Peyer's patch (tissue), 4 donors: ENCODE results near the gene FRMD1. TPM values are rescaled to one million over a fixed set of nuclear protein-coding genes. Genes with fewer than 3 reads are reported as not detected.

ENCODE experiments used
- DNase-seq, 3 donors: peaks; one replicate each; pipeline ENCODE4 v3.0.0-alpha.2; 2017 to 2019
- H3K27ac ChIP-seq, 4 donors: fragments of 200-600 bp; sonication (generic); one replicate each; pipeline ENCODE4 v1.5.1; 2016 to 2019
- H3K27me3 ChIP-seq, 2 donors: fragments of 200-600 bp; sonication (generic); one replicate each; pipeline ENCODE4 v1.5.1; 2019
- H3K36me3 ChIP-seq, 3 donors: fragments of 200-600 bp; sonication (generic); one replicate each; pipeline ENCODE4 v1.5.1; 2016 to 2019
- H3K4me1 ChIP-seq, 4 donors: fragments of 200-600 bp; sonication (generic); one replicate each; pipeline ENCODE4 v1.5.1; 2016 to 2019
- H3K4me3 ChIP-seq, 4 donors: fragments of 200-600 bp; sonication (generic); 1 replicate in 3 of 4; 2 replicates in 1 of 4; pipeline ENCODE4 v1.5.1; 2016 to 2019; ENCODE audit warnings: mild to moderate bottlenecking in 1 of 4
- H3K9me3 ChIP-seq, 4 donors: fragments of 200-600 bp; sonication (generic); one replicate each; pipeline ENCODE4 v1.5.1; 2016 to 2019; ENCODE audit warnings: mild to moderate bottlenecking in 1 of 4
- POLR2A ChIP-seq, 2 donors: fragments of 450-650 bp; IDR thresholded peaks; one replicate each; pipeline ENCODE4 v1.5.1; 2017; ENCODE audit warnings: antibody characterized with exemption in 2 of 2, mild to moderate bottlenecking in 2 of 2, moderate library complexity in 2 of 2
- total RNA-seq, 4 donors: library from RNA; depleted of rRNA; stranded (reverse); fragments of >200 nt; gene quantifications; one replicate each; pipeline ENCODE4 v1.1.0, GENCODE V29; 2016
- TF ChIP-seq, protein P1 (sequence below), 6 experiments: fragments of 450-650 bp in 4 of 6; fragments of 200-600 bp in 2 of 6; sonication (generic) in 1 of 6; IDR thresholded peaks; one replicate each; pipeline ENCODE4 v1.5.1; 2017 to 2019; ENCODE audit warnings: antibody characterized with exemption in 6 of 6, mild to moderate bottlenecking in 3 of 6, moderate library complexity in 1 of 6

Gene FRMD1
- total RNA-seq, 4 donors from 2014 or later, result 1.7 to 28.7 (median 15.7) TPM

DNA sequence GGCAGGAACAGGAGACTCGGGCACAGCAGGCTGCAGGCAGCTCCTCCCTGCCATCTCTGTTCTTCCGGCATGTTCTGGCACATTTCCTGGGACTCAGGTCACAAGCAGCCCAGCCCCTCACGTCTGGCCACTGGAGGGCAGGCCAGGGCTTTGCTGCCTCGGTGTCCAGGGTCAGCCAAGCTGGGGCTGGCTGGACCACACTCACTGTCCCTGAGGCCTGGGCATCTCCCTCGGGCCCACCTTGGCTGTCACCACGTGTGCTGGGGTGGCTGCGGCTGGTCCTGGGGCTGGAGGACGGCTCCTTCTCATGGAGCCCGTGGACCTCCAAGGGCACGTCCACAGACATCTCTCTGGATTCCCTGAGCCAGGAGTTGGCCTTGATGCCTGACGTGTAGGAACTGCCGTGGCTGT is 18.5 kb downstream of the FRMD1 start:
- TF ChIP-seq, protein P1, sequence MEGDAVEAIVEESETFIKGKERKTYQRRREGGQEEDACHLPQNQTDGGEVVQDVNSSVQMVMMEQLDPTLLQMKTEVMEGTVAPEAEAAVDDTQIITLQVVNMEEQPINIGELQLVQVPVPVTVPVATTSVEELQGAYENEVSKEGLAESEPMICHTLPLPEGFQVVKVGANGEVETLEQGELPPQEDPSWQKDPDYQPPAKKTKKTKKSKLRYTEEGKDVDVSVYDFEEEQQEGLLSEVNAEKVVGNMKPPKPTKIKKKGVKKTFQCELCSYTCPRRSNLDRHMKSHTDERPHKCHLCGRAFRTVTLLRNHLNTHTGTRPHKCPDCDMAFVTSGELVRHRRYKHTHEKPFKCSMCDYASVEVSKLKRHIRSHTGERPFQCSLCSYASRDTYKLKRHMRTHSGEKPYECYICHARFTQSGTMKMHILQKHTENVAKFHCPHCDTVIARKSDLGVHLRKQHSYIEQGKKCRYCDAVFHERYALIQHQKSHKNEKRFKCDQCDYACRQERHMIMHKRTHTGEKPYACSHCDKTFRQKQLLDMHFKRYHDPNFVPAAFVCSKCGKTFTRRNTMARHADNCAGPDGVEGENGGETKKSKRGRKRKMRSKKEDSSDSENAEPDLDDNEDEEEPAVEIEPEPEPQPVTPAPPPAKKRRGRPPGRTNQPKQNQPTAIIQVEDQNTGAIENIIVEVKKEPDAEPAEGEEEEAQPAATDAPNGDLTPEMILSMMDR (IDR thresholded peaks at IDR 0.05), result peak in 4 of 6 experiments; percentile 28 to 75 (median 68)
- no peak for TF ChIP-seq POLR2A (IDR thresholded peaks at IDR 0.05)
- H3K4me1 ChIP-seq, result no peaks in the 10 kb centered on the region
- peak in 2 of 3 donors; percentile 74 for DNase-seq
- no peaks in the 10 kb centered on the region for H3K9me3 ChIP-seq
- H3K4me3 ChIP-seq, result no peak overlapping the region
- no peak overlapping the region for H3K27ac ChIP-seq
- no peaks in the 10 kb centered on the region for H3K27me3 ChIP-seq
- H3K36me3 ChIP-seq, result no peaks in the 10 kb centered on the region

DNA sequence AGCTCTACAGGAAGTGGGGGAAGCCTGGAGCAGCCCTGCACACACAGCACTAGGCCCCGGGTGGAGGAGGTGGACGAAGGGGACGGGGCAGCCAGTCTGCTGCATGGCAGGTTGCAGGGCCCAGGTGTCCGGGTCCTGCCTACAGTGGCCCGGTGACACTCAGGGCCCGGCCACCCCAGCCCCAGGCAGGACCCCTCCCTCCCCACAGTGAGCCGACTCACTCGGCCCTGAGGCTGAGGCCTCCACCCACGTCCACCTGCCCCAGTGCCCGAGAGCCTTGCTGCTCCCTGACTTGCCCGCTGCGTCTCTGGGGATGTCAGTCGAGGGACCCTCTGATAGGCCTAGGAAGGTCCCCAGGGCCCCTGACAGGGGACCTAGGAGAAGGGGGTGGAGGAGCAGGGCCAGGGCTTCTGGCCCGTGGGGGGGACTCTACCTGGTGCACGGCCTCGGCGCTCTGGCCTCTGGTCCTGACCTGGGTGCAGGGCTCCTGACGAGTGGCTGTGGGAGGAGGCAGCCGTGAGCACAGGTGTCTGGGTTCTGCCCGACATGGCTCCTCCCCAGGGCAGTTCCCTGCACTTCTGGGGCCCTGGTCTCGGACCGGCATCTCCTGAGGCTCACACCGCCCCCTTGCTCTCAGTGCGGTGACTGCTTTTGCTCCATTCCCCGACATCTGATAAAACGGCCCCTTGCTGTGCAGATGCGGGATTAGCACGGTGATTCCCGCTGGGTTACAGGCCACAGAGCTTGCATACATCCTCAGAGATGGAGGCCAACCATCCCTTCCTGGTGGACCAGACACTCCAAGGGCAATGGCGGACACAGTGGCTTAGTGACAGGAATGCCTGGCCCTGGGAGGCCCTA is 20.1 kb downstream of the FRMD1 start:
- no peaks in the 10 kb centered on the region for H3K4me1 ChIP-seq
- H3K27ac ChIP-seq, result no peak overlapping the region
- no peak overlapping the region for H3K4me3 ChIP-seq
- H3K36me3 ChIP-seq, result no peaks in the 10 kb centered on the region
- DNase-seq, result no peak
- TF ChIP-seq, protein P1 (IDR thresholded peaks at IDR 0.05), result no peak
- TF ChIP-seq POLR2A (IDR thresholded peaks at IDR 0.05), result no peak
- H3K27me3 ChIP-seq, result no peaks in the 10 kb centered on the region
- no peaks in the 10 kb centered on the region for H3K9me3 ChIP-seq

DNA sequence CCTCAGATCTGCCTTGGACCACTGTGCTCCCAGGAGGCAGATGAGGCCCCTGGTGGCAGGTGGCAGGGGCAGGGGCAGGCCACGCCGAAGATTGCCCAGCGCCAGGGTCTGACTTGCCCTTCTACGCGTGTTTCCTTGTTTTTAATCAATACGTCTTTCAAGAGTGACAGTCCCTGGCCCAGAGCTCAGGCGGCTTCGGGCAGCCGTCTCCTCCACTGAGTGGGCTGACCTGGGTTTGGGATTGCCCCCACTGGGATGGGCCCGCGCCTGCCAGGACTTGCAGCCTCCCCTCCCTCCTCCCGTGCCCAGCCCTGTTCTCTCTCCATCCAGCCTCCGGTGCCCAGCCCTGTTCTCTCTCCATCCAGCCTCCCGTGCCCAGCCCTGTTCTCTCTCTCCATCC is 21.2 kb downstream of the FRMD1 start:
- no peaks in the 10 kb centered on the region for H3K9me3 ChIP-seq
- no peak overlapping the region for H3K4me3 ChIP-seq
- TF ChIP-seq, protein P1 (IDR thresholded peaks at IDR 0.05), result no peak
- TF ChIP-seq POLR2A (IDR thresholded peaks at IDR 0.05), result no peak
- no peak for DNase-seq
- no peaks in the 10 kb centered on the region for H3K4me1 ChIP-seq
- no peaks in the 10 kb centered on the region for H3K27me3 ChIP-seq
- H3K36me3 ChIP-seq, result no peaks in the 10 kb centered on the region
- no peak overlapping the region for H3K27ac ChIP-seq

DNA sequence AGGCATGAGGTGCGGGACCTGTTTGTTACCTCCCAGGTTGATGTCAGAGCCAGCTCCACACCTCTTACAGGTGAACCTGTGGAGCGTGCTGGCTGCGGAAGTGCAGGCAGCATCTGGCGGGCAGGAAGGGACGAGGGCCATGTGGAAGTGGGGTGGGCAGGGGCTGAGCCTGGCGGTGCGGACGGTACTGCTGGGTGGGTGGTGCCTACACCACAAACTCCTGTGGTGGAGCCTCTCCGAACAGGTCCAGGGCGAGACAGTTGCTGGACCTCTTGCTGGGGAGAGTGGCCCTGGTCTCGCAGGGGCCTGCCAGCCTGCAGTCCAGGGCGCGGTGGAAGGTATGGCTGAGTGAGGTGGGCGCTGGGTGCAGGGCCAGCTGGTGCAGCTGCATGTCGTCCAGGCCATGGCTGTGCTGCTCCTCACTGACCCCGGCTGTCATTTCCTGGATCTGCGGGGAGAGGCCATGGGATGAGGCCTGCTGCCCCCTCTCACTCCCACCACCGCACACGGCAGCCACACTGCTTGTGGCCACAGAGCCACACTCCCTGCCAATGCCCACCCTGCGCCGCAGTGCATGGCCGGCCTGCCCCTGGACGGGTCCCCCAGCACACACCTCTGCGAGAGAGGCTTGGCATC is 22.0 kb downstream of the FRMD1 start:
- Histone ChIP-seq H3K36me3 (no peaks in the 10 kb centered on the region), H3K27me3 (no peaks in the 10 kb centered on the region), H3K27ac (no peak overlapping the region), H3K4me3 (no peak overlapping the region), H3K4me1 (no peaks in the 10 kb centered on the region), H3K9me3 (no peaks in the 10 kb centered on the region)
- TF ChIP-seq POLR2A (IDR thresholded peaks at IDR 0.05), result no peak
- TF ChIP-seq, protein P1 (IDR thresholded peaks at IDR 0.05), result no peak
- no peak for DNase-seq

DNA sequence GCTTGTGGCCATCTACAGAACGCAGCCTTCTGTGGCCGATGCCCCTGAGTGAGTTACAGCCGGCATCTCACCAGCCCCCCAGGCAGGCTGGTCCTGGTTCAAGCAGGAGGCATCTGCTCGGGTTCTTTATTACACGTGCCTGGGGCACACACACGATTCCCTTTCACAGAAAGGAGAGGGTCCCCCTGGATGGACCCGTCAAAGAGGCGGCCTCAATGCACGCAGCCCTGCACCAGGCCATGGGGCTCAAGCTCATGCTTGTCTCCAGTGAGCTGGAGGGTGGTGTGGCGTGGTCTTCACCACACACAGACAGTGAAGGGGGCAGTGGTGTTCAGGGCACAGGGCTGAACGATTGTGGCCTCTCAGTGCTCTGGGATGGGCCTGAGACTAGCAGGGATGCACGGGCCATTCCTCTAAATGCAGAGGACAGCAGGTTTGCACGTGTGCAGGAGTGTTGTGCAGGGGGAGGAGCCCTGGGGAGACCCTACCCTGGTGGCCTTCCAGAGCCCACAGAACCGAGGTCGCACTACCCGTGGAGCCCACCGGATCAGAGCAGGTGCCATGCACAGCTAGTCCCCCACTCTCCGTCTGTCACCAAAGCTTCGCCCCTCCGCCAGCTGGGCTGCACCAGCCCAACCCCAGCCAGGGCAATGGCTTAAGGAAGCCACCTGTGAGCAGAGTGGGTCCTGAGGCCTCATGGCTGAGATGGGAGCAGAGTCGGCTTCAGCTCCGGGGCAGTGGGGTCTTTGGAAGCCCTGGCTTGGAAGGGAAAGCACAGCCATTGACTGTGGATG is 23.1 kb downstream of the FRMD1 start:
- Histone ChIP-seq H3K27ac (no peak overlapping the region), H3K36me3 (no peaks in the 10 kb centered on the region), H3K4me1 (no peaks in the 10 kb centered on the region), H3K4me3 (no peak overlapping the region), H3K9me3 (no peaks in the 10 kb centered on the region), H3K27me3 (no peaks in the 10 kb centered on the region)
- DNase-seq, result no peak
- TF ChIP-seq, protein P1 (IDR thresholded peaks at IDR 0.05), result no peak
- no peak for TF ChIP-seq POLR2A (IDR thresholded peaks at IDR 0.05)
